IMR-90 (cell line): ENCODE measurements around the gene ARGFX. TPM values are rescaled to one million over a fixed set of nuclear protein-coding genes. Genes with fewer than 3 reads are reported as not detected.

ENCODE experiments used
- ATAC-seq: fragments of 200-7000 bp; cut with Tn5 transposase; 2 replicates; pipeline ENCODE4 v1.9.1; 2020; ENCODE audit warnings: low read depth, mild to moderate bottlenecking, moderate library complexity
- Bru-seq: library from RNA; stranded (reverse); fragments of 400-500 nt; gene quantifications from one replicate; lab custom pipeline; 2021; lab: Mats Ljungman, UMichigan
- BruChase-seq, 2 experiments: library from RNA; stranded (reverse); fragments of 400-500 nt; gene quantifications; one replicate each; lab custom pipeline; 2021; lab: Mats Ljungman, UMichigan
- BruUV-seq: library from RNA; stranded (reverse); fragments of 400-500 nt; replicated peaks from 2 replicates; lab custom pipeline; 2021; lab: Mats Ljungman, UMichigan
- CTCF ChIA-PET: fragments of 300-600 bp; formaldehyde crosslinking; extraction: SDS; loops from one replicate; lab custom pipeline; 2021; ENCODE audit warnings: antibody characterized with exemption; lab: Yijun Ruan, JAX
- POLR2A ChIA-PET: fragments of 300-600 bp; sonication (Branson Sonifier 250); formaldehyde crosslinking; loops from one replicate; lab custom pipeline; 2022; ENCODE audit warnings: antibody characterized with exemption; ENCODE audit not compliant: unreplicated experiment; lab: Charles Lee
- DNase-seq: peaks from one replicate; pipeline ENCODE4 v3.0.0; 2013
- H2AFZ ChIP-seq: replicated peaks from 2 replicates; pipeline ENCODE3; 2013; ENCODE audit warnings: low read length, mild to moderate bottlenecking; ENCODE audit not compliant: poor library complexity
- H2AK5ac ChIP-seq: 2 replicates; pipeline ENCODE4 v1.6.1; 2013; ENCODE audit warnings: low read depth, low read length, inconsistent platforms
- H2AK9ac ChIP-seq: replicated peaks from 2 replicates; pipeline ENCODE3; 2013; ENCODE audit warnings: mild to moderate bottlenecking, low read depth, low read length, moderate library complexity; ENCODE audit not compliant: poor library complexity
- H2BK120ac ChIP-seq: 2 replicates; pipeline ENCODE4 v1.6.1; 2013; ENCODE audit warnings: low read depth, low read length, inconsistent platforms
- H2BK15ac ChIP-seq: 3 replicates; pipeline ENCODE4 v1.6.1; 2013; ENCODE audit warnings: low read depth, low read length, inconsistent platforms
- H2BK20ac ChIP-seq: 2 replicates; pipeline ENCODE4 v1.6.1; 2013; ENCODE audit warnings: low read depth, mild to moderate bottlenecking, inconsistent platforms, low read length, moderate library complexity
- H2BK5ac ChIP-seq: 2 replicates; pipeline ENCODE4 v1.6.1; 2013; ENCODE audit warnings: mild to moderate bottlenecking, low read depth, low read length, inconsistent platforms; ENCODE audit not compliant: poor library complexity, severe bottlenecking
- H3K14ac ChIP-seq: replicated peaks from 2 replicates; pipeline ENCODE4 v1.6.1; 2013; ENCODE audit warnings: low read depth, low read length, inconsistent platforms
- H3K18ac ChIP-seq: 2 replicates; pipeline ENCODE4 v1.6.1; 2013; ENCODE audit warnings: low read depth, low read length, control low read depth
- H3K23ac ChIP-seq: 2 replicates; pipeline ENCODE4 v1.6.1; 2013; ENCODE audit warnings: low read depth, low read length, inconsistent platforms
- H3K27ac ChIP-seq: 2 replicates; pipeline ENCODE4 v1.5.1; 2013; ENCODE audit warnings: mild to moderate bottlenecking, control low read depth, low read length; ENCODE audit not compliant: insufficient read depth
- H3K27me3 ChIP-seq: 2 replicates; pipeline ENCODE4 v1.6.1; 2013; ENCODE audit warnings: low read length; ENCODE audit not compliant: control insufficient read depth, insufficient read depth
- H3K36me3 ChIP-seq: 2 replicates; pipeline ENCODE4 v1.6.1; 2013; ENCODE audit warnings: low read length, mixed read lengths; ENCODE audit not compliant: control insufficient read depth, insufficient read depth
- H3K4ac ChIP-seq: 2 replicates; pipeline ENCODE4 v1.6.1; 2013; ENCODE audit warnings: low read depth, low read length, inconsistent platforms
- H3K4me1 ChIP-seq: 2 replicates; pipeline ENCODE4 v1.6.1; 2013; ENCODE audit warnings: low read length, mixed read lengths; ENCODE audit not compliant: control insufficient read depth, insufficient read depth
- H3K4me2 ChIP-seq: 2 replicates; pipeline ENCODE4 v1.6.1; 2013; ENCODE audit warnings: low read depth, mild to moderate bottlenecking, control low read depth, low read length, moderate library complexity
- H3K4me3 ChIP-seq: 2 replicates; pipeline ENCODE4 v1.5.1; 2013; ENCODE audit warnings: low read depth, mild to moderate bottlenecking, control low read depth, low read length, moderate library complexity; ENCODE audit not compliant: insufficient read depth
- H3K56ac ChIP-seq: 2 replicates; pipeline ENCODE4 v1.6.1; 2013; ENCODE audit warnings: low read length, inconsistent platforms; ENCODE audit not compliant: insufficient read depth; ENCODE audit errors: extremely low read depth
- H3K79me1 ChIP-seq, 2 experiments: 2 replicates each; pipeline ENCODE4 v1.6.1; 2013; ENCODE audit warnings: low read length in 2 of 2, inconsistent platforms in 1 of 2, low read depth in 1 of 2
- H3K9ac ChIP-seq: 2 replicates; pipeline ENCODE4 v1.6.1; 2013; ENCODE audit warnings: low read depth, low read length, control low read depth
- H3K9me1 ChIP-seq: 2 replicates; pipeline ENCODE4 v1.6.1; 2013; ENCODE audit warnings: low read length, inconsistent platforms; ENCODE audit not compliant: insufficient read depth
- H3K9me3 ChIP-seq: 2 replicates; pipeline ENCODE4 v1.6.1; 2013; ENCODE audit warnings: low read length; ENCODE audit not compliant: control insufficient read depth, insufficient read depth
- H4K20me1 ChIP-seq: 2 replicates; pipeline ENCODE4 v1.6.1; 2013; ENCODE audit warnings: low read length, inconsistent platforms; ENCODE audit not compliant: insufficient read depth
- H4K5ac ChIP-seq: 2 replicates; pipeline ENCODE4 v1.6.1; 2013; ENCODE audit warnings: mild to moderate bottlenecking, low read depth, low read length, control low read depth
- H4K8ac ChIP-seq, 2 experiments: 2 replicates each; pipeline ENCODE4 v1.6.1; 2013; ENCODE audit warnings: low read depth in 2 of 2, low read length in 2 of 2, control low read depth in 1 of 2, inconsistent platforms in 1 of 2
- H4K91ac ChIP-seq: 2 replicates; pipeline ENCODE4 v1.6.1; 2013; ENCODE audit warnings: low read depth, low read length, inconsistent platforms; ENCODE audit not compliant: insufficient read depth
- BHLHE40 ChIP-seq: fragments of 150-350 bp; IDR thresholded peaks from 2 replicates; pipeline ENCODE4 v1.6.1; 2016; ENCODE audit warnings: mild to moderate bottlenecking, low read depth, low read length
- MAZ ChIP-seq: IDR thresholded peaks from 2 replicates; pipeline ENCODE4 v1.6.1; 2012; ENCODE audit warnings: low read depth, mild to moderate bottlenecking, low read length, improper control_type of control experiment, moderate library complexity, borderline replicate concordance
- MXI1 ChIP-seq: IDR thresholded peaks from 2 replicates; pipeline ENCODE4 v1.6.1; 2012; ENCODE audit warnings: low read depth, mild to moderate bottlenecking, low read length, moderate library complexity, borderline replicate concordance
- POLR2A ChIP-seq: IDR thresholded peaks from 2 replicates; pipeline ENCODE4 v1.6.1; 2012; ENCODE audit warnings: mild to moderate bottlenecking, low read depth, low read length
- RAD21 ChIP-seq: IDR thresholded peaks from 2 replicates; pipeline ENCODE4 v1.6.1; 2012; ENCODE audit warnings: low read length, improper control_type of control experiment
- RFX5 ChIP-seq: IDR thresholded peaks from 2 replicates; pipeline ENCODE4 v1.8.0; 2012; ENCODE audit warnings: low read depth, mild to moderate bottlenecking, low read length, moderate library complexity
- SMC3 ChIP-seq: fragments of 150-350 bp; IDR thresholded peaks from 2 replicates; pipeline ENCODE4 v1.6.1; 2016; ENCODE audit warnings: low read depth, mild to moderate bottlenecking, antibody characterized with exemption, low read length, moderate library complexity
- WGBS, 2 experiments: methylation state at CpG; one replicate each; pipeline versions ENCODE4 v1.1.5 to v1.1.7; 2013; ENCODE audit warnings: missing lambda C conversion rate in 2 of 2; ENCODE audit not compliant: insufficient read length in 1 of 2; ENCODE audit errors: extremely low coverage in 2 of 2; 5-methylcytosine and 5-hydroxymethylcytosine counted together
- dilution Hi-C: fragments of 300-500 bp; cut with HindIII; formaldehyde crosslinking; loops from one replicate; pipeline ENCODE4 v1.14.3; 2018; ENCODE audit warnings: low sequenced_read_pairs; ENCODE audit not compliant: unreplicated experiment
- in situ Hi-C: fragments of 300-500 bp; cut with MboI; formaldehyde crosslinking; loops from 3 replicates; pipeline ENCODE4 v1.14.3; 2019; ENCODE audit warnings: low sequenced_read_pairs, inconsistent platforms, mixed read lengths
- intact Hi-C: fragments of 100-400 bp; cut with micrococcal nuclease; formaldehyde crosslinking; loops from 2 replicates; pipeline ENCODE4 v1.10.0; 2022
- long read RNA-seq: library from polyadenylated mRNA; unstranded; transcript quantifications from one replicate; pipeline ENCODE4 v2.0.0, GENCODE V29; 2021; ENCODE audit not compliant: unreplicated experiment
- polyA plus RNA-seq, 3 experiments: library from polyadenylated mRNA; depleted of rRNA; stranded (reverse); fragments of >200 nt; gene quantifications; 2 replicates each; pipeline ENCODE4 v1.2.3, GENCODE V29; 2012; ENCODE audit warnings: low replicate concordance in 1 of 3
- total RNA-seq: library from RNA; depleted of rRNA; stranded (reverse); fragments of >200 nt; gene quantifications from 2 replicates; pipeline ENCODE4 v1.2.3, GENCODE V29; 2012; rRNA removed

The ARGFX gene
- total RNA-seq (not detected in 2 replicates), polyA plus RNA-seq (2012; rRNA removed) (not detected in 2 replicates), Bru-seq, nascent RNA (not detected), BruChase-seq, experiment 1, labeled RNA remaining after a 6-hour chase (percentile 5 among the genes with signal in this experiment), BruChase-seq, experiment 2, labeled RNA remaining after a 2-hour chase (not detected)
- not detected in 2 replicates for polyA plus RNA-seq (2012; cell fraction: cytosol; rRNA removed)
- polyA plus RNA-seq (2012; cell fraction: nucleus; rRNA removed; ENCODE audit: low replicate concordance) = not detected in 2 replicates
- long read RNA-seq = 0 reads

GRCh38 chr3:121567649-121568048 is at the start of gene ARGFX:
ARGFX (plus strand) TSS chr3:121567949; CDS start chr3:121570714, 2,765 bp downstream.
- no CpG with 5 or more reads among the region's 5 CpGs for WGBS, 2 experiments
- Histone ChIP-seq H2AK5ac (no peak within 1 kb of the TSS), H3K4ac (no peak within 1 kb of the TSS), H2BK5ac (no peak within 1 kb of the TSS), H3K27ac (no peak within 1 kb of the TSS), H4K5ac (no peak within 1 kb of the TSS), H3K27me3 (no peaks in the 10 kb centered on the region), H3K4me1 (no peaks in the 10 kb centered on the region), H3K4me3 (no peak within 1 kb of the TSS), H2AFZ (no peak within 1 kb of the TSS), H4K8ac (no peak within 1 kb of the TSS), H3K23ac (no peak within 1 kb of the TSS), H3K9ac (no peak within 1 kb of the TSS), H3K79me1 (no peaks in the 10 kb centered on the region), H3K18ac (no peak within 1 kb of the TSS), H2BK15ac (no peak within 1 kb of the TSS), H2BK20ac (no peak within 1 kb of the TSS), H3K36me3 (no peaks in the 10 kb centered on the region), H3K56ac (no peak within 1 kb of the TSS), H2AK9ac (no peak within 1 kb of the TSS), H3K14ac (no peak within 1 kb of the TSS), H3K4me2 (no peak within 1 kb of the TSS), H4K91ac (no peak within 1 kb of the TSS), H3K9me3 (no peaks in the 10 kb centered on the region), H2BK120ac (no peak within 1 kb of the TSS), H4K20me1 (no peaks in the 10 kb centered on the region), H3K9me1 (no peaks in the 10 kb centered on the region)
- DNase-seq (no peak), ATAC-seq (no peak)
- ChIA-PET CTCF (no interaction called here), POLR2A (no interaction called here)
- TF ChIP-seq SMC3 (no peak), MXI1 (no peak), BHLHE40 (no peak), POLR2A (no peak), MAZ (no peak), RFX5 (no peak), RAD21 (no peak)
- dilution Hi-C loops = no loop called here
- intact Hi-C loops = no loop called here
- in situ Hi-C loops = no loop called here
- BruUV-seq = no TSS peak
